CD4-positive, alpha-beta T cell treated with Interleukin-17A for 1 hour (primary cell): Measurements from ENCODE around the gene SKAP2.

Experiments used
- DNase-seq: peaks from one replicate; pipeline ENCODE4 v3.0.0-alpha.2; 2020

The SKAP2 gene

GRCh38 chr7:26659121-26659520 lies 205.3 kb downstream of the SKAP2 start:
- no peak for DNase-seq

- DNase-seq: no peak
Observed at GRCh38 chr7:26658389-26659084, 205.9 kb downstream of the SKAP2 start.

- DNase-seq: no peak
Observed at GRCh38 chr7:26657686-26658388, 206.6 kb downstream of the SKAP2 start.

- no peak for DNase-seq
Observed at GRCh38 chr7:26657206-26657641, 207.2 kb downstream of the SKAP2 start.

- DNase-seq: no peak
Observed at GRCh38 chr7:26656735-26657134, 207.7 kb downstream of the SKAP2 start.

GRCh38 chr7:26655781-26656180 lies 208.6 kb downstream of the SKAP2 start:
- DNase-seq: no peak

GRCh38 chr7:26653430-26654399 lies 210.7 kb downstream of the SKAP2 start:
- no peak for DNase-seq

- no peak for DNase-seq
Observed at GRCh38 chr7:26652401-26653100, 211.8 kb downstream of the SKAP2 start.

GRCh38 chr7:26650103-26650502 lies 214.3 kb downstream of the SKAP2 start:
- no peak for DNase-seq

GRCh38 chr7:26649388-26649787 lies 215.0 kb downstream of the SKAP2 start:
- no peak for DNase-seq

- DNase-seq: no peak
Observed at GRCh38 chr7:26648554-26648953, 215.8 kb downstream of the SKAP2 start.

- DNase-seq: no peak
Observed at GRCh38 chr7:26646336-26647048, 217.9 kb downstream of the SKAP2 start.

GRCh38 chr7:26645121-26645520 lies 219.3 kb downstream of the SKAP2 start:
- no peak for DNase-seq

GRCh38 chr7:26642416-26642815 lies 222.0 kb downstream of the SKAP2 start:
- no peak for DNase-seq

GRCh38 chr7:26639695-26640094 lies 224.7 kb downstream of the SKAP2 start:
- no peak for DNase-seq

GRCh38 chr7:26639111-26639510 lies 225.3 kb downstream of the SKAP2 start:
- DNase-seq: no peak

GRCh38 chr7:26638140-26638539 lies 226.2 kb downstream of the SKAP2 start:
- no peak for DNase-seq

GRCh38 chr7:26637610-26638009 lies 226.8 kb downstream of the SKAP2 start:
- no peak for DNase-seq

- DNase-seq: no peak
Observed at GRCh38 chr7:26636808-26637207, 227.6 kb downstream of the SKAP2 start.

- DNase-seq: no peak
Observed at GRCh38 chr7:26633557-26633956, 230.8 kb downstream of the SKAP2 start.

GRCh38 chr7:26631601-26632000 lies 232.8 kb downstream of the SKAP2 start:
- DNase-seq: no peak
